NT2/D1 (cell line): ENCODE data around the gene TMEM231.

ENCODE experiments used
- SUZ12 ChIP-seq: IDR thresholded peaks from 2 replicates; pipeline ENCODE4 v1.6.1; 2011; ENCODE audit not compliant: insufficient read length, insufficient read depth; ENCODE audit errors: extremely low read depth
- YY1 ChIP-seq: IDR thresholded peaks from 2 replicates; pipeline ENCODE4 v1.6.1; 2011; ENCODE audit not compliant: insufficient read length, insufficient read depth
- ZNF274 ChIP-seq: IDR thresholded peaks from 2 replicates; pipeline ENCODE4 v1.6.1; 2011; ENCODE audit warnings: mild to moderate bottlenecking, low read depth, low read length

- TF ChIP-seq SUZ12, result no peak
- TF ChIP-seq YY1, result no peak
- TF ChIP-seq ZNF274, result no peak
Measured at GRCh38 chr16:75566040-75566757, 10.1 kb upstream of the TMEM231 start, which contains the start of gene GABARAPL2.
